Neural cell (in vitro differentiated cells): ENCODE results near the gene KRTAP1-3. TPM values are rescaled to one million over a fixed set of nuclear protein-coding genes. Genes with fewer than 3 reads are reported as not detected.

Experiments
- H2AFZ ChIP-seq: fragments of 200-600, 300-800 bp; sonication (generic), shearing (Covaris generic); 2 replicates; pipeline ENCODE4 v1.6.0; 2014; ENCODE audit warnings: low read depth, mild to moderate bottlenecking, antibody characterized with exemption, low read length, moderate library complexity
- H3F3A ChIP-seq: fragments of 200-600 bp; shearing (Covaris generic); 2 replicates; pipeline ENCODE4 v1.6.1; 2016; ENCODE audit warnings: mild to moderate bottlenecking, moderate library complexity, mixed read lengths, antibody characterized with exemption, low read length; ENCODE audit not compliant: insufficient read depth, poor library complexity, severe bottlenecking
- H3K27ac ChIP-seq: fragments of 200-600, 300-800 bp; sonication (generic), shearing (Covaris generic); 2 replicates; pipeline ENCODE4 v1.5.1; 2014; ENCODE audit warnings: mild to moderate bottlenecking, low read length, moderate library complexity
- H3K27me3 ChIP-seq: fragments of 300-800, 200-600 bp; sonication (generic), shearing (Covaris generic); 2 replicates; pipeline ENCODE4 v1.6.0; 2014; ENCODE audit warnings: mild to moderate bottlenecking, low read depth, low read length, moderate library complexity; ENCODE audit not compliant: insufficient read depth
- H3K36me3 ChIP-seq: fragments of 300-800, 200-600 bp; sonication (generic), shearing (Covaris generic); 2 replicates; pipeline ENCODE4 v1.5.1; 2014; ENCODE audit warnings: mild to moderate bottlenecking, antibody characterized with exemption, low read length, moderate library complexity; ENCODE audit not compliant: insufficient read depth
- H3K4me2 ChIP-seq: fragments of 300-800, 200-600 bp; sonication (generic), shearing (Covaris generic); 2 replicates; pipeline ENCODE4 v1.6.0; 2014; ENCODE audit warnings: mild to moderate bottlenecking, low read length
- H3K4me3 ChIP-seq: fragments of 300-800, 200-600 bp; sonication (generic), shearing (Covaris generic); 2 replicates; pipeline ENCODE4 v1.5.1; 2014; ENCODE audit warnings: mild to moderate bottlenecking, low read length, moderate library complexity
- H3K79me2 ChIP-seq: fragments of 200-600 bp; shearing (Covaris generic); replicated peaks from 2 replicates; pipeline ENCODE4 v1.6.0; 2014; ENCODE audit warnings: mild to moderate bottlenecking, low read length, moderate library complexity; ENCODE audit not compliant: insufficient read depth
- H3K9ac ChIP-seq: fragments of 300-800, 200-600 bp; sonication (generic), shearing (Covaris generic); 2 replicates; pipeline ENCODE4 v1.6.1; 2016; ENCODE audit warnings: mild to moderate bottlenecking, low read length, mixed read lengths
- H3K9me2 ChIP-seq: fragments of 200-600 bp; shearing (Covaris generic); 2 replicates; pipeline ENCODE4 v1.6.1; 2016; ENCODE audit warnings: mild to moderate bottlenecking, low read length, mixed read lengths; ENCODE audit not compliant: insufficient read depth
- H3K9me3 ChIP-seq: fragments of 200-600, 300-800 bp; sonication (generic), shearing (Covaris generic); 2 replicates; pipeline ENCODE4 v1.6.1; 2016; ENCODE audit warnings: mild to moderate bottlenecking, mixed run types, low read length, moderate library complexity, mixed read lengths
- H4K20me1 ChIP-seq: fragments of 200-600 bp; shearing (Covaris generic); 2 replicates; pipeline ENCODE4 v1.6.1; 2016; ENCODE audit warnings: mild to moderate bottlenecking, mixed run types; ENCODE audit not compliant: insufficient read depth
- CTCF ChIP-seq: fragments of 450-650 bp; IDR thresholded peaks from 2 replicates; pipeline ENCODE4 v1.5.1; 2014; ENCODE audit warnings: antibody characterized with exemption, mild to moderate bottlenecking, moderate library complexity; ENCODE audit not compliant: poor library complexity, severe bottlenecking
- EP300 ChIP-seq: fragments of 450-650 bp; conservative IDR thresholded peaks from 2 replicates; pipeline ENCODE4 v1.6.1; 2014; ENCODE audit warnings: antibody characterized with exemption, mild to moderate bottlenecking, moderate library complexity; ENCODE audit not compliant: poor library complexity, severe bottlenecking
- EZH2 ChIP-seq: fragments of 200-600, 300-800 bp; shearing (Covaris generic), sonication (generic); IDR thresholded peaks from 2 replicates; pipeline ENCODE4 v1.6.1; 2014; ENCODE audit warnings: antibody characterized with exemption, low read length, borderline replicate concordance, mild to moderate bottlenecking; ENCODE audit not compliant: insufficient read depth, poor library complexity, severe bottlenecking
- MXI1 ChIP-seq: fragments of 450-650 bp; conservative IDR thresholded peaks from 2 replicates; pipeline ENCODE4 v1.6.1; 2014; ENCODE audit warnings: antibody characterized with exemption, mild to moderate bottlenecking; ENCODE audit not compliant: poor library complexity, severe bottlenecking
- POLR2AphosphoS5 ChIP-seq: IDR thresholded peaks from 2 replicates; pipeline ENCODE4 v1.6.1; 2012
- RAD21 ChIP-seq: fragments of 450-650 bp; conservative IDR thresholded peaks from 2 replicates; pipeline ENCODE4 v1.6.1; 2014; ENCODE audit warnings: antibody characterized with exemption, mild to moderate bottlenecking, moderate library complexity
- SMC3 ChIP-seq: fragments of 450-650 bp; conservative IDR thresholded peaks from 2 replicates; pipeline ENCODE4 v1.6.1; 2014; ENCODE audit warnings: antibody characterized with exemption, mild to moderate bottlenecking, moderate library complexity; ENCODE audit not compliant: poor library complexity
- TAF1 ChIP-seq: IDR thresholded peaks from 2 replicates; pipeline ENCODE4 v1.6.1; 2012; ENCODE audit warnings: low read depth
- polyA plus RNA-seq: library from polyadenylated mRNA; depleted of rRNA; stranded (reverse); fragments of >200 nt; gene quantifications from 2 replicates; pipeline ENCODE4 v1.2.3, GENCODE V29; 2014
- TF ChIP-seq, protein P1 (sequence below): IDR thresholded peaks from 2 replicates; pipeline ENCODE4 v1.6.1; 2012; ENCODE audit warnings: borderline replicate concordance

KRTAP1-3 gene
- polyA plus RNA-seq, 1 donor from 2014 or later = not detected

DNA sequence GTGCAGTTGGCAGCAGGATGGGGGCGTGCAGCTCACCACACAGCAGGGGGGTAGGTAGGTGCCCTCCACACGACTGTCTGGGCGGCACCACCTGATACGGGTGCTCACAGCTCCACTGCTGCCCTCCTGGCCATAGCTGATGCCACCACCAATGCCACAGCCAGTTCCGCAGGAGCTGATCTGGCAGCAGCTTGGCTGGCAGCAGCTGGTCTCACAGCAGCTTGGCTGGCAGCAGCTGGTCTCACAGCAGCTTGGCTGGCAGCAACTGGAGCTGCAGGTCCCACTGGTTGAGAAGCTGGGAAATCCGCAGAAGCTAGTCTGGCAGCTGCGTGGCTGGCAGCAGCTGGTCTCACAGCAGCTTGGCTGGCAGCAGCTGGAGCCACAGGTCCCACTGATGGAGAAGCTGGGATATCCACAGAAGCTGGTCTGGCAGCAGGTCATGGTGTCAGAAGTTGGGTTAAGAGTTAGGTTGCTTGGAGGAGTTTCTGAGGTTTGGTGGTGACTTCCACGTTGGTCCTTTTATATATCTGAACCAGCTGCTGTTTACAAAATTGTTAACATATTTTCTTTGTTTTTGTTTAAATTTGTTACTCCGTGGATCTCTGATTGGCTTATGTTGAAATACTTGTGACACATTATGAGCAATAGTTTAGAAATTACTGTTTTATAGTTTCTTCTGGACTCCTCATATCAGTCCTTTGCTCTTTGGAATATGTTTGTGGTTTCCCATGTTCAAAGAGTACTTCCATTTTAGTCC is 7.8 kb downstream of the KRTAP1-3 start, which contains the start of gene KRTAP1-5:
KRTAP1-5 (minus strand) TSS at position 494 of the 757 bp plus-strand sequence; CDS start at position 441, 53 bp downstream.
- Histone ChIP-seq H3K9me2 (no peaks in the 10 kb centered on the region), H4K20me1 (no peaks in the 10 kb centered on the region), H3K79me2 (no peaks in the 10 kb centered on the region), H3K36me3 (no peaks in the 10 kb centered on the region), H3K4me3 (no peak within 1 kb of the TSS), H2AFZ (no peak within 1 kb of the TSS), H3K27me3 (no peaks in the 10 kb centered on the region), H3F3A (no peaks in the 10 kb centered on the region), H3K27ac (no peak within 1 kb of the TSS), H3K9me3 (no peaks in the 10 kb centered on the region), H3K4me2 (no peak within 1 kb of the TSS), H3K9ac (no peak within 1 kb of the TSS)
- no peak for TF ChIP-seq CTCF

DNA sequence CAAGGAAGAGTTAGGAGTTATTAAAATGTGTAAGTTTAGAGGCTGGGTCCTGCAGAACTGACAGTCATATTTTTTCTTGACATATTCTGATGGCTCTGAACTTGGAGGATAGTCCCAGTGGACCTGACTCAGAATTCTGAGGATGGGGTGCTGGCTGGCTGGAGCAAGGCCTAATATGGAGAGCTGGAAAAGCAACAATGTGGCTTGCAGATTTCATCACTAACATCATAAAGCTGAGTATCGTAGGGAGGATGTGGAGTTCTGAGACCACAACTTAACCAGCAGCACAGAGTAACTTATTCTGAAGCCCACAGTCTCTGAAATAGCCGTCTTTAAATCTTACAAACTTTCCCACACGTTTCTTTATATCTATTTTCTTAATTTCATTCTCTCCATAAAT is 10.0 kb downstream of the KRTAP1-3 start:
- Histone ChIP-seq H3K27me3 (no peaks in the 10 kb centered on the region), H3K9me3 (no peaks in the 10 kb centered on the region), H2AFZ (no peak overlapping the region), H3K79me2 (no peaks in the 10 kb centered on the region), H3K36me3 (no peaks in the 10 kb centered on the region), H4K20me1 (no peaks in the 10 kb centered on the region), H3K27ac (no peak overlapping the region), H3K4me2 (no peak overlapping the region), H3K9ac (no peak overlapping the region), H3F3A (no peaks in the 10 kb centered on the region), H3K4me3 (no peak overlapping the region), H3K9me2 (no peaks in the 10 kb centered on the region)
- TF ChIP-seq, protein P1, sequence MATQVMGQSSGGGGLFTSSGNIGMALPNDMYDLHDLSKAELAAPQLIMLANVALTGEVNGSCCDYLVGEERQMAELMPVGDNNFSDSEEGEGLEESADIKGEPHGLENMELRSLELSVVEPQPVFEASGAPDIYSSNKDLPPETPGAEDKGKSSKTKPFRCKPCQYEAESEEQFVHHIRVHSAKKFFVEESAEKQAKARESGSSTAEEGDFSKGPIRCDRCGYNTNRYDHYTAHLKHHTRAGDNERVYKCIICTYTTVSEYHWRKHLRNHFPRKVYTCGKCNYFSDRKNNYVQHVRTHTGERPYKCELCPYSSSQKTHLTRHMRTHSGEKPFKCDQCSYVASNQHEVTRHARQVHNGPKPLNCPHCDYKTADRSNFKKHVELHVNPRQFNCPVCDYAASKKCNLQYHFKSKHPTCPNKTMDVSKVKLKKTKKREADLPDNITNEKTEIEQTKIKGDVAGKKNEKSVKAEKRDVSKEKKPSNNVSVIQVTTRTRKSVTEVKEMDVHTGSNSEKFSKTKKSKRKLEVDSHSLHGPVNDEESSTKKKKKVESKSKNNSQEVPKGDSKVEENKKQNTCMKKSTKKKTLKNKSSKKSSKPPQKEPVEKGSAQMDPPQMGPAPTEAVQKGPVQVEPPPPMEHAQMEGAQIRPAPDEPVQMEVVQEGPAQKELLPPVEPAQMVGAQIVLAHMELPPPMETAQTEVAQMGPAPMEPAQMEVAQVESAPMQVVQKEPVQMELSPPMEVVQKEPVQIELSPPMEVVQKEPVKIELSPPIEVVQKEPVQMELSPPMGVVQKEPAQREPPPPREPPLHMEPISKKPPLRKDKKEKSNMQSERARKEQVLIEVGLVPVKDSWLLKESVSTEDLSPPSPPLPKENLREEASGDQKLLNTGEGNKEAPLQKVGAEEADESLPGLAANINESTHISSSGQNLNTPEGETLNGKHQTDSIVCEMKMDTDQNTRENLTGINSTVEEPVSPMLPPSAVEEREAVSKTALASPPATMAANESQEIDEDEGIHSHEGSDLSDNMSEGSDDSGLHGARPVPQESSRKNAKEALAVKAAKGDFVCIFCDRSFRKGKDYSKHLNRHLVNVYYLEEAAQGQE = no peak
- no peak for TF ChIP-seq EZH2

GRCh38 chr17:41020336-41020735 is 14.3 kb downstream of the KRTAP1-3 start:
- Histone ChIP-seq H3K79me2 (no peaks in the 10 kb centered on the region), H3K4me2 (no peak overlapping the region), H3K36me3 (no peaks in the 10 kb centered on the region), H3K4me3 (no peak overlapping the region), H3K9me2 (no peaks in the 10 kb centered on the region), H3K27ac (no peak overlapping the region), H3K9ac (no peak overlapping the region), H3F3A (no peaks in the 10 kb centered on the region), H3K9me3 (no peaks in the 10 kb centered on the region), H2AFZ (no peak overlapping the region), H3K27me3 (no peaks in the 10 kb centered on the region), H4K20me1 (no peaks in the 10 kb centered on the region)
- TF ChIP-seq EP300 (no peak), POLR2AphosphoS5 (no peak), EZH2 (no peak), CTCF (no peak), MXI1 (no peak), SMC3 (no peak), RAD21 (no peak), TAF1 (no peak)
- TF ChIP-seq, protein P1 = no peak
